Activated CD4-positive, CD25-positive, alpha-beta regulatory T cell treated with anti-CD3 and anti-CD28 coated beads, Interleukin-2, amount 50 U/mL, for 72 hours (primary cell): ENCODE results near the gene CACNA1G.

Experiments
- DNase-seq: peaks from one replicate; pipeline ENCODE4 v3.0.0; 2021

The CACNA1G gene

DNA sequence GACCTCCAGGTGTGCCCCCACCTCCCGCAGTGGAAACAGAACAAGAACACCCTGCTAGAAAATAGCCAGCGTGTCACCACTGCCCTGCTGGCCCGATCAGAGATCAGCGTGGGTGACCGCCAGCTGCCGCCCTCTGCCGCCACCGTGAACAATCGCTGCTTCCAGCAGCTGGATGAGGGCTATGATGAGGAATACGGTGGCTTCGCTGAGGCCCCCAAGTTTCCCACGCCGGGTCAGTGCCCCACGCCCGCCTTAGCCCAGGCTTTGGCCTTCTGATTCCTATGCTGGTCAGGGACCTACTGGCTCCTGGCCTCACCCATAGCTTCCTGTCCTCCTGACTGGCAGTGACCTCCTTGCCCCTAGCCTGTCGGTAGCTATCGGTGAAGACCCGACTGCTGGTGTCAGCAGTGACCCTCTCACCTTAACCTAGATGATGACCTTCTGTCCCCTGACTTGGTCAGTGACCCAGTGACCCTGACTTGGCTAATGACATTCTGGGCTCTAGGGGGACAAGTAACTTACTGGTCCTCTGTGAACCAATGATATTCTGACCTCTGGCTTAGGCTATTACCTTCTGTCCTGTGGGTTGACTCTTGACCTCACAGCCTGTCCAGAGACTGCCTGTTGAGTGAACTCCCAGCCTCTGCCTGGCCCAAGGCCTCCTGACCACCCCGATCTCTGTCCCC is 11.1 kb upstream of the CACNA1G start:
- no peak for DNase-seq

DNA sequence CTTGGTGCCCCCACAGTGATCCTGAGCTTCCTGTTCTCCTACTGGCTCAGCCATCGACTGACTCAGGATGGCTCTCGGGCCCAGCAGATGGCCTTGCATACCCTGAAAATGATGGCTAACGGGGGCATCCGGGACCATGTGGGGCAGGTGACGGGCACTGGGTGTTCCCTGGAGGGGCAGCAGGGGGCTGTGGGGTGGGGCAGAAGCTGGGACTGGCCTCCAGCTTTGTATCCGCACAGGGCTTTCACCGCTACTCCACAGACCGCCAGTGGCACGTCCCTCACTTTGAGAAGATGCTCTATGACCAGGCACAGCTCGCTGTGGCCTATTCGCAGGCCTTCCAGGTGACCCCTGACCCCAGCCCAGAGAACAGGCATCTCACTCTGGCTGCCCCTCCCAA is 10.5 kb upstream of the CACNA1G start:
- DNase-seq, result no peak

DNA sequence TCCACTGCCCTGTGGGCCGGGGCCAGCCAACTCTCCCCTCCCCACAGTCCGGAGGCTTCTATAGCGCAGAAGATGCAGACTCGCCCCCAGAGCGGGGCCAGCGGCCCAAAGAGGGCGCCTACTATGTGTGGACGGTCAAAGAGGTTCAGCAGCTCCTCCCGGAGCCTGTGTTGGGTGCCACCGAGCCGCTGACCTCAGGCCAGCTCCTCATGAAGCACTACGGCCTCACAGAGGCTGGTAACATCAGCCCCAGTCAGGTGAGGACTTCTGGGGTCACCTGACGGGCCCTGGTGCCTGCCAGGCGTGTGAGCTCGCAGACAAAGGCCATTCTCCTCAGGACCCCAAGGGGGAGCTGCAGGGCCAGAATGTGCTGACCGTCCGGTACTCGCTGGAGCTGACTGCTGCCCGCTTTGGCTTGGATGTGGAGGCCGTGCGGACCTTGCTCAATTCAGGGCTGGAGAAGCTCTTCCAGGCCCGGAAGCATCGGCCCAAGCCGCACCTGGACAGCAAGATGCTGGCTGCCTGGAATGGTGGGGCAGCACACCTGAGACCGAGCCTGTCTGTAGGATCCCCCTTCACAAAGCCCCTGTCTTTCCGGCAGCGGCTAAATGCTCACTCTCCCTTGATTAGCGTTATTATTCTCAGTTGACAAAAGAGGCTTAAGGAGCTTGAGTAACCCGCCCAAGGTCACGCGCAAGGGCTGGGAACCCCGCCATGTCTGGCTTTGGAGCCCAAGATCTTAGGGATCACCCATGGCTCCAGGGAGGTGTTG is 9.7 kb upstream of the CACNA1G start:
- DNase-seq, result no peak

DNA sequence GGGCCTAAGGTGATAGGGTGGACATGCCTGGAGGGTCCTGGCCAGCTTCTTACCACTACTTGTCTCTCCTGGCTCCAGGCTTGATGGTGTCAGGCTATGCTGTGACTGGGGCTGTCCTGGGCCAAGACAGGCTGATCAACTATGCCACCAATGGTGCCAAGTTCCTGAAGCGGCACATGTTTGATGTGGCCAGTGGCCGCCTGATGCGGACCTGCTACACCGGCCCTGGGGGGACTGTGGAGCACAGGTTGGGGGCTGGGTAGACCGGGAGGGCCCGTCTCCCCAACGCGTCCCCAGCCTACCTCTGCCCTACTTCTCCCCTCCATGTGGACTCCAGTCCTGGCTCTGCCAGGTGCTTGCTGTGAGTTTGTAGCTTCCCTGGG is 9.1 kb upstream of the CACNA1G start:
- no peak for DNase-seq

DNA sequence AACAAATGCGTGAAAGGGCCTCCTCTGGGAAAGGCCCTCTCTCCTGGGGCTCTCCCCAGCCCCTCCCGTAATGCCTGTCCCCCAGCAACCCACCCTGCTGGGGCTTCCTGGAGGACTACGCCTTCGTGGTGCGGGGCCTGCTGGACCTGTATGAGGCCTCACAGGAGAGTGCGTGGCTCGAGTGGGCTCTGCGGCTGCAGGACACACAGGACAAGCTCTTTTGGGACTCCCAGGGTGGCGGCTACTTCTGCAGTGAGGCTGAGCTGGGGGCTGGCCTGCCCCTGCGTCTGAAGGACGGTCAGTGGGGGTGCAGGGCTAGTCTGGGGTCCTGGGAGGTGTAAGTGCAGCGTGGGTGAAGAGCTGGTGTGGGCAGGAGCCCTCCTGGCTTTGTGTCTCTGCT is 8.6 kb upstream of the CACNA1G start:
- DNase-seq, result no peak

DNA sequence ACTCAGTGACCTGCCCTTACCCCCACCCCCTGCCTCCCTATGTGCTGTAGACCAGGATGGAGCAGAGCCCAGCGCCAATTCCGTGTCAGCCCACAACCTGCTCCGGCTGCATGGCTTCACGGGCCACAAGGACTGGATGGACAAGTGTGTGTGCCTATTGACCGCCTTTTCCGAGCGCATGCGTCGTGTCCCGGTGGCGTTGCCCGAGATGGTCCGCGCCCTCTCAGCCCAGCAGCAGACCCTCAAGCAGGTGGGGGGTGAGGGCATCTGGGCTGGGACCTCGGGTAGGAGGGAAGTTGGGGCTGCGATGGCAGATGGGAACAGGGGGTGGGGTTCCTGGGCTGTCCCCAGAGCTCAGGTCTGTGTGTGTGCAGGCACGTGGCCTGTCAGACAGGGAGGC is 6.3 kb upstream of the CACNA1G start:
- DNase-seq, result no peak

DNA sequence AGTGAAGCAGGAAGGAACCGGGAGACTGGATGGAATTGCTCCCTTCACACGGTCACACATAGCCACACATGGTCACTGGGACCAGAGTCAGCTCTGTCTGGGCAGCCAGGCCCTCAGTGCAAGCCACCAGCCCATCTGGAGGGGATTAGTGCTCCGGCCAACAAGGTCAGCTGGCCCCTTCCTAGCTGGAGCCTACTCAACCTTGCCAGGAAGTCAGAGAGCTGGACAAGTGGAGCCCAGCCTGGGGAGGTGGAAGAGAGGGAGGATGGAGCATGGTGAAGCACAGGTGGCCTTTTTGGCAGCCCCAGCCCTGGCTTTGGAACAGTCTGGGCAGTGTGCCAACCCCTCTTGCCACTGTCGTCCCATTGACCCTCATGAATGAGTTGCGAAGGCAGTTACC is 3.7 kb upstream of the CACNA1G start:
- DNase-seq, result no peak

DNA sequence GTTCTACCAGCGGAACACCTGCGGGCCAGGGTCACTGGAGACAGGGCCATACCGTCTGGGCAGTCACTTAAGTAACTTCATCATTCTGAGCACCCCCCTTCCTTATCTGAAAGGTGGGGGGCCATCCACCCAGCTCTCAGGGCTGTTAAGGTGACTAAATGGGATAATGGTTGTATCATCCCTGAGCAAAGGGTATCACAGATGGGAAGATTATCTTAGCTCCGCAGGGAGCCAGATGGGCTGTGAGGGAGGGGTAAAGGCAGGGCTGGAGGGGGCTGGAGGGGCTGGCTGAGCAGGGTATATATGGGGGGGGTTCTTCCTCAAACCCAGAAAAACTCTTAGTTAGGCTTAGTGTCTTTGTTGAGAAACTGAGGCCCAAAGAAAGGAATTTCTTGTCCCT is 2.9 kb upstream of the CACNA1G start:
- DNase-seq, result no peak

DNA sequence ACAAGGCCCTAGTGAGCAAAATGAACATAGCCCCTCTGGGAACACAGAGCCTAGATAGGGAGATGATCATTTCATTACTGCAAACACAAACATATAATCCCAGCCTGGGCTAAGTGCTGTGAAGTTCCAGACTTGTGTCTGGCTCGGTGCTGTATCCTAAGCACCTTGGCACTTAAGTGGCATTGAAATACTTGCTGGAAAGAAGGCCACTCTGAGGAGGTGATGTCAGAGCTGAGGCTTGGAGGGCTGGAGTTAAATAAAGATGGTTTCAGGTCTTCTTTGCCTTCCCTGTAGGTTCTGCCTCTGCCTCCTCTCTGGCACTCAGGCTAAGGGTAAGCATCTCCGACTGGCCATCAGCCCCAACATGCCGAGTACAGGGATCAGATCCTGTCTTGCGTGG is 2.4 kb upstream of the CACNA1G start:
- no peak for DNase-seq

DNA sequence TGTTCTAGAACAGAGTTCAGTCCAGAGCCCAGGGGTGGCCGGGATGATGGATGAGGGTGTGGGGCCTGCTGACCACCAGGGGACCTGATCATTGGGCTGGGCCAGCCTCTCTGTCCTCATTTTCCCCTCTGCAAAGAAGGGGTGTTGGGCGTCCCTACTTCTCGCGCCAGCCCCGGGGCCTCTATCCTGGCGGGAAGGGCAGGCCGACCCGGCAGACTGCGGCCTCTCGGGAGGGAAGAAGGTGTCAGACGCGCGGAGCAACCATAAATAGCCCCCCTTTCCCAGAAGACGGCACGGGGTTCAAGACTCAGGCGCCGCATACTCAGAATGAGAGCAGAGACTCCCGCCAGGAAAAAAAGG is 2.0 kb upstream of the CACNA1G start:
- no peak for DNase-seq

DNA sequence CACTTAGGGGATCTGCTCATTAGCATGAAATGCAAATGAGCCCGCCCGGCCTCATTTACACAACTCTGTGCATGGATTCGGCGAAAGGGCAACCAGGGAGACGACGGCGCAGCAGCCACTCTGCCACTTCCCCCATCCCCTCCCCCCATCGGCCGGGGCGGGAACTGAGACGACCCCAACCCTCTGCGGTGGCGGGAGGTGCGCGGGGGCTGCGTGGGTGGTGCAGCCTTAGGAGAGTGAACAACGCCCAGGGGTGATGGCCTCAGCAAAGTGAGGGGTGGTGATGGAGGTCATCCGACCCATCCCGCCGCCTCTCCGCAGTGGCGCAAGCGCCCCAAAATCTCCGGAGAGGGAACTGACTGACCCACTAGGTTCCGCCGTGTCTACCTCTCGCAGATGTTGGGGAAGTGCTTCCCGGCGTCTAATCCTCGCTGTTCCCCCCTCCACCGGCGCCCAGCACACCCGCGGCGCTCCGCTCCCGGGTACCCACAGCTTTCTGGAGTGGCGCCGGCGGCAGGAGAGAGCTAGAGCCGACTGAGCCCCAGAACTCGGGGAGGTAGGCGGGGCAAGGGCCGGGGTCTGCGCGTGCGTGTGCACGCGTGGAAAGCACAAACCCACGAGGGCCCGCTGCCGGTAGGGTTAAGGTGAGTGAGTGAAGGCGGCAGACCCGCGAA is 1.4 kb upstream of the CACNA1G start:
- DNase-seq, result no peak

DNA sequence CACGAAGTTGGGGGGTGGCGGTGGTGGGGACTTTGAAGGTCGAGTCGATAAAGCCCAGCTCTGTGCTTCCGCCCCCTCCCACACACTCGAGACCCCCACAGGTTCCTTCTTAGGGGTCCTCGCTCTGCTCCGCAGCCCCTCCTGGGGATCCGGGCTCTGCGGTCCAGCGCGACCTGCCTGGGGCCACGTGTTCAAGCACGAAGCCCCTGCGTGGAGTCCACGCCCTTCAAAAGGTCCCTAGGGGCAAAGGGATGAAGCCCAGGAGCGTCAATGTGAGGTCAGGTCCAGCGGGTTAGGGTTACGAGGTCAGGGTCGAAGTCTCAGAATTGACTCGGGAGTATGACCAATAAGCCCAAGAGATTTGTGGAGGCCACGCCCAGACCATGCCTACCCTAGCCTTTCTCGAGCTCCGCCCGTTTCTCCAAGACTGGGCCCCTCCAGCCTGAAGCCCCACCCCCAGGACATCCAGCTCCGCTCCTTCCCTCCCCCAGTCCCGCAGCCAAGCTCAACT is 786 bp upstream of the CACNA1G start:
- no peak for DNase-seq

DNA sequence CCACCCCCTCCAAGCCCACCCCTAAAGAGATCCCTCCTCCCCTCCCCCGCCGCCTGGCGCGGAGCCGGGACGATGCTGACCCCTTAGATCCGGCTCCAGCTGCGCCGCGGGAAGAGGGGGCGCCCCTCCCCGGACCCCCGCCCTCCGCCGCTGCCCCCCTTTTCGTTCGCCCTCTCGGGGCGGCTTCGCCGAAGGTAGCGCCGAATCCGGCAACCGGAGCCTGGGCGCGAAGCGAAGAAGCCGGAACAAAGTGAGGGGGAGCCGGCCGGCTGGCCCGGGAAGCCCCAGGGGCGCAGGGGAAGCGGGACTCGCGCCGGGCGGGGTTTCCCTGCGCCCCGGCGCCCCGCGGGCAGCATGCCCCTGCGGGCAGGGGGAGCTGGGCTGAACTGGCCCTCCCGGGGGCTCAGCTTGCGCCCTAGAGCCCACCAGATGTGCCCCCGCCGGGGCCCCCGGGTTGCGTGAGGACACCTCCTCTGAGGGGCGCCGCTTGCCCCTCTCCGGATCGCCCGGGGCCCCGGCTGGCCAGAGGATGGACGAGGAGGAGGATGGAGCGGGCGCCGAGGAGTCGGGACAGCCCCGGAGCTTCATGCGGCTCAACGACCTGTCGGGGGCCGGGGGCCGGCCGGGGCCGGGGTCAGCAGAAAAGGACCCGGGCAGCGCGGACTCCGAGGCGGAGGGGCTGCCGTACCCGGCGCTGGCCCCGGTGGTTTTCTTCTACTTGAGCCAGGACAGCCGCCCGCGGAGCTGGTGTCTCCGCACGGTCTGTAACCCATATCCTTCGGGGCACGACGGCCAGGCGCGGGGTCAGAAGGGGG is 623 bp downstream of the CACNA1G start:
- peak; percentile 36 for DNase-seq

DNA sequence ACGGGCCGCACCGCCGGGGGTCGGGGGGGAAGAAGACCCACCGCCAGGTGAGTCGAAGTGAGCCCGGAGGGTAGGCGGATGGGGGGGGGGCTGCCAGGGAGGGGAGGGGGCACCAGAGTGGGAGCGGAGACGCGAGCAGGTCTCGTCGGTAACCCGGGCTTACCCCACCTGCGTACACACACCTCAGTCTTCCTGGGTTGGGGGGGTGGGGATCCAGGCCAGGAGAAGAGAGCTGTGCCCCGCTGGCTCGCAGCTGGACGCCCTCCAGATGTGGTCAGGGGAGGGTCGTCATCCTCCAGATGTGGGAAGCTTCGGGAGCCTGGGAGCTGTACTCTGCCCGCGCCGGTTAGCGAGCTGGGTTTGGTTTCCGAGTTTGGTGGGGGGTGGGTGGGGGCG is 1.2 kb downstream of the CACNA1G start:
- DNase-seq, result no peak

DNA sequence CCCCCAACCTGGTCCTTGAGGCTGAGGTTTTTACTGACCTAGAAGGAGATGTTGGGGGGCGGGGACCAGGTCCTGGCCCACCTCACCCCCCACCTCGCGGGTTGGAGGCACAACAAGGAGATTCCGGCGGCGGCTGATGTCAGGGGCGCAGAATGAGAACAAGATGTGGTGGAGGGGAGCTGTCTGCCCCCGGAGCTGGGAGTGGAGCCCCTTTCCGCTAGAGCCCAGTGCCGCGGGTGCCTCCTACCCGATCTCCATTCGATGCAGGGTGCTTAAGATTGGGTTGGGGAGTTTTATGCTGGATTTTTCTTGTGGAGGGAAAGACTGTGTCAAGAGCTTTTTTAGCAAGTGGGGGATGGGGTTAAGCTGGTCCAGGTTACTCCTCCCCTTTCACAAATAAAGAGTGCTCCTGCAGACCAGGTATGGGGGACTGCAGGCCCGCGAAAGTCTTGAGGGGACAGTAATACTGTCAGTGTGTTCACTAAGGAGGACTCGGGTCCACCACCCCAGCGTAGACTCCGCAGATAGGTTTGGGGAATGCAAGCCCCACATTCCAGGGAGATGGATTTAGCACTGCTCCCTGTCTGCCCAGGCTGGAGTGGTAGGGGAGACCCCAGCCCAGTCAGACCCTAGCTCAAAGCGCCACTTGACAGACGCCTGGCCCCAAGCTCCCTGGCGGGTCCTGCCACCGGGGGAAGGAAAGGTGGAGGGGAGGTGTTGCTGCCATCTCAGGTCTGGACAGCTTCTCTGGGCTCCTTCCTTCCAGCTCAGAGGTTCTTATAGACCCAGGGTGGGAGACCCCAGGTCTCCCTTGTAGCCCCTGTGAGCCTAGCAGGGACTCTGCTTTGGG is 2.0 kb downstream of the CACNA1G start:
- DNase-seq, result peak; percentile 34

DNA sequence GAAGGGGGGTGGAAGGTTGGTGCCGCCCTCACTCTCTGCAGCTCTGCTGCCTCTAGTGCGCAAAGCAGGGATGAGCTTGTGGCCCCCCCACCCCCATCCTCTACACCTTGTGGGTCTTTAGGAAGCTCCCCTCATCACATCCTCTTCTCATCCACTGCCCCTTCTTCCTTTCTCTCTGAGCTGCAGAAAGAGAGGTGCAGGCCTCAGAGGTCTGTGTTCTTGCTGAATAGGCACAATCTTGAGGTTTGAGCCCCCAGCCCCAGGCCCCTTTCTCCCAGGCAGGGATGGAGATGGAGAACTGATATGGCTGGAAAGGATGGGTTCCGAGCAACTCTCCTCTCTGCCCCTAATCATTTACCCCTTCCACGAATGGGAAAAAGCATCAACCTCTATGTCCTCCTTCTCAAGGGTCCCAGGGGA is 2.6 kb downstream of the CACNA1G start:
- no peak for DNase-seq

DNA sequence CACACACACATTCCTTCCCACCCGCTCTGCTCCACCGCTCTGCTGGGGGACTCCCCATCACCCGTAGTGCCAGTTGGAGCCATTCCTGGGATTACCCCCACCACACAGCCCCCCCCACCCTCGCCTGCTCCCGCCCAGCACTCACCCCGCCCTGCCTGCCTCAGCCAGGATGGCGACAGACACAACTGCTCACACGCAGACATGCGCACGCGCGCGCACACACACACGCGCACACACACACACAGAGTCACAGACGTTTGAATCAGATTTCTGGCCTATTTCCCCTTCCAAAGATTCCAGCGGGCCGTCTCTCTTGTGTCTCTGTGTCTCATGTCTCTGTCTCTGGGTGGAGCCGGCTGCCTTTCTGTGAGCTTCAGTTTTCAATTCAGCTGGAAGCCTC is 4.4 kb downstream of the CACNA1G start:
- no peak for DNase-seq

DNA sequence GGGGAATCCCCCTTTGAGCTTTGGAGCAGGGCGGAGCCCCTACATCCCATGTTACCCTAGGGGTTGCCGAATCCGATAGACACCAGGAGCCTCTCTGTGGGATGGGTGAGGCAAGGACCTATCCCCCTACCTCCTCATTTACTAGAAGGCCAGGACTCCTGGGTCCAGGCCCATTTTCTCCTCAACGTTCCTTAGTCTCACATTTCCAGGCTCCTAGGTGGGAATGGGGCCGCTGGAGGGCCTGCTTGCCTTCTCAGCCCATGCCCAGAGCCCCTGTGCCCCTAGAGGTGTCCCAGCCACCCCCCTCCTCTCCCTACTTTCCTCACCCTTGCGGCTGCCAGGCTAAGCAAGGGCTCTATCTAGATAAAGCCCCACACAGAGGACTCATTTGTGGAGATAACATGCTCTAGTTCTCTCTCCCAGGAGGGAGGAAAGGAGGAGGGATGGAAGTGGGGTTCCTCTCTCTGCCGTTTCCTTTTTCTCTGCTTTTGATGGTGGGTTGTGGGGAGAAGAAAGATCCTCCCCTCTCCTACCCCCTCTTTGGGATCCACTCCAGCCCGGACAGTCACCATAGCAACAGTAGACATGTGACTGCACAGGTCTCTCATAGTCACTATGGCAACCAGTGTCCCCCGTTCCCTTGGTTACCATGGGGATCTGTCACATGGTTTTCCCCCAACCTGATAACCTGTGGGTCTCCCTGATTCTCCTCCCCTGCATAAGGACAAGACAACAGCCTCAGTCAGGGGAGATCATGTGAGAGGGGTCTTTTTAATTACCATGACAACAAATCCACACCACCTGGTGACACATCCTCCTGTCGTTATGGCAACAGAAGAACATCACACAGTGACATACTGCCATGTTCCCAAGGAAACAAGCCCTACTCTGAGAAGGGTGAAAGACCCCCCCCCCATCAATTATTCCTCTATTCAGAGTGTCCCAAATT is 5.2 kb downstream of the CACNA1G start:
- no peak for DNase-seq

DNA sequence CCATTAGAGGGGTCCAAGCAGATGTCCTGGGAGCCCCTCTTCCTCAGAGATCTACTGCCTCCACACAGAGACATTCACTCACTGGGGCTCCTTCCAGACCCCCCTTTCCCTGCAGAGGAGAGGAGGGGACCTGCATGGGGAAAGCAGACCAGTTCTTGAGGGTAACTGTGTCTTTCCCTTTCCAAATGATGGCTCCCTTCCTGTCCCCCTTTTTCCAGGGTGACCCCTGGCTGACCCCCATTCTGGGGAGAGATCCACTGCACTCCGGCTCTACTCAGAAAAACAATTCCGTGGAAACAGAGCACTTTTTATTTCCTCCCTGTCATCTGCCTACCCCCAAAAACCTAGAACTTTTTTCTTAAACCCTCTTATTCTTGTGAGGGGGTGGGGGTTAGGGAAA is 6.4 kb downstream of the CACNA1G start:
- DNase-seq, result no peak

DNA sequence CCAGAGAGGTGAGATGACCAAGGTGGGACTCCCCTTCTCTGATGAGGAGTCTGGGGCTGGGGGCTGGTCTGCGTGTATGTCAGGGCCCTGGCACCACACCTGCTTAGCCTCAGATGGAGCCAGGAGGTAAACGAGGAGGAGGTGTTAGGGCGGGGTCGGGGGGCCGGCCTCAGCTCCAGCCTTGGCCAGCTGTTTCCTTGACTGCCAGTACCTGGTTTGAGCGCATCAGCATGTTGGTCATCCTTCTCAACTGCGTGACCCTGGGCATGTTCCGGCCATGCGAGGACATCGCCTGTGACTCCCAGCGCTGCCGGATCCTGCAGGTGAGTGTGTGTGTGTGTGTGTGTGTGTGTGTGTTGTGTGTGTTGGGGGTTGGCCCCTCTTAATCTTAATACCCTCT is 8.1 kb downstream of the CACNA1G start:
- no peak for DNase-seq

DNA sequence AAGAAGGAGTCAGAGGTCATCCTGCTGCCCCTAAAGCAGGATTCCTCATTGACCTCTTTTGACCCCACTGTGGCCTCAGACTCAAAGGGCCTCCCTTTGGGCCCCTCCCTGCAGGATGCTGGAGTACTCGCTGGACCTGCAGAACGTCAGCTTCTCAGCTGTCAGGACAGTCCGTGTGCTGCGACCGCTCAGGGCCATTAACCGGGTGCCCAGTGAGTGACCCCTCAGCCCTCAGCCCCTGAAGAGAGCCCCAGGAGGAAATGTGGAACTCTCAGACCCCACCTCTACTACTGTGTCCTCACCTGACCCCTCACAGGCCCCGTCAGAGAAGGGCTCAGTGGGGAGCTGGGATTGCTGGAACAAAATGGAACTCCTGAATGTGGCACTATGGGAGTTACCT is 9.1 kb downstream of the CACNA1G start:
- no peak for DNase-seq
